ENCODE results near the gene POLE.

Gene POLE

DNA sequence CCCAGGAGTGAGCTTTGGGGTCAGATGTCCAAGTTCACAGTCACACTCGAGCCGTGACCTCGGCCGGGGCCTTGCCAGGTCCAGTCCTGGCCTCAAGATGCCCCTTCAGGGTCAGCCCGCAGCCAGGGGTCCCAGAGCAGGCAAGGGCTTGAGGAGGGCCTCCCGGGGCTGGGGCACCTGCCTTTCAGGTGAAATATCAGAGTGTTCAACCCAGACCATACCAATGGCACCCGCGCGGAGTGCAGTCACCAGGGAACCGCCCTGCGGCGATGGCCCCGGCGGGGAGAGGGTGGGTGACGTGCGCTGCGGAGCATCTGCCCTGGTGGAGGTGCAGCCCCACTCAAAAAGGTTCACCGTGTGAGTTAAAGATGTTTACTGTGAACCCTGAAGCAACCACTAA, 93.6 kb downstream of the POLE start:
- DNase-seq = no peak

GRCh38 chr12:132593071-132593470, 94.1 kb downstream of the POLE start:
- DNase-seq = no peak

GRCh38 chr12:132592282-132592970, 94.7 kb downstream of the POLE start:
- DNase-seq = no peak

DNA sequence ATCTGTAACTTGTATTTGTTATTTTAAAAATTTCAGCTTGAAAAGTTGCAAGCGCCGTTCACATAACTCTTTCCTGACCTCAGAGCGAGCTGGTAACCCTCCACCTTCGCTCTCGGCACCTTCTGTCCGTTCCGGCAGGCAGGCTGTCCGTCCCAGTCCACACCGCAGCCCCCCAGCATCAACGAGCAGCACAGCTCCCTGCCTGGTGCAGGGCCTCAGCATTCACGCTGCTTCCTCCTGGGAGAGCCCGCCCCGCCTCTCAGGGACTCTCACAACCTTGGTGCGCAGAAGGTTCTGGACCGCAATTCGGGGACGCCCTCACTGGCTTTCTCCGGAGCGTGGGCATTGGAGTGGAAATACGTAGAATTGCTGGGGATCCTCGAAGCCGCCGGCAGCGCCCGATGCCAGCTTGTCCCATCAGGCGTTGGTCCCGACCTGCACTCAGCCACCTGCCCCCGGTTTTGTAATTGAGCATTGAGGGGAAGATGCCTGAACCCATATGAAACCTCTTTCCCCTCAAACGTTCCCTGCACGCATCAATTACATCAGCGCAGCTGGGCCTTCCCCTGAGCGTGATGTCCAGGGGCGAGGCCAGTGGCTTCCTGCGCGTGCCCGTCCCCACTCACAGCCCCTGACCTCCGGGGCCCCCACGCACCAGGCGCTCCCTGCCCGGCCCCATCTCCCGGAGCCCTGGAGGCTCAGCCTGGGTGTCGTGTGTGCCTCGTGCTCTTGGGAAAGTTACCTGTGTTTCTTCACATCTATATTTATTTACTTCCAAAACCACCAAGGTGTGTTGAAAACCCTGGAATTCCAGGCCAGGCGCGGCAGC, 95.8 kb downstream of the POLE start:
- DNase-seq = no peak

GRCh38 chr12:132588821-132589669, 98.1 kb downstream of the POLE start:
- DNase-seq = no peak

GRCh38 chr12:132588319-132588718, 98.8 kb downstream of the POLE start:
- DNase-seq = no peak

DNA sequence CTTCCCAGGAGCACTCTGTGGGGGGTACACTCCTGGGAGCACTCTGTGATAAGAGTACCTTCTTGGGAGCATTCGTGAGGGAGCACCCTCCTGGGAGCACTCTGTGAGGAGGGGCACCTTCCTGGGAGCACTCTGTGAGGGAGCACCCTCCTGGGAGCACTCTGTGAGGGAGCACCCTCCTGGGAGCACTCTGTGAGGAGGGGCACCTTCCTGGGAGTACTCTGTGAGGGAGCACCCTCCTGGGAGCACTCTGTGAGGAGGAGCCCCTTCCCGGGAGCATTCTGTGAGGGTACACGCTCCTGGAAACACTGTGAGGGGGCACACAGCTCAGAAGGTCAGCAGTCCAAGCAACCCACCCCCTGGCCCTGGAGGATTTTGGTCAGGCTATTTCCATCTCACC, 99.4 kb downstream of the POLE start:
- DNase-seq = no peak

GRCh38 chr12:132586929-132587328, 100.2 kb downstream of the POLE start:
- DNase-seq = no peak

DNA sequence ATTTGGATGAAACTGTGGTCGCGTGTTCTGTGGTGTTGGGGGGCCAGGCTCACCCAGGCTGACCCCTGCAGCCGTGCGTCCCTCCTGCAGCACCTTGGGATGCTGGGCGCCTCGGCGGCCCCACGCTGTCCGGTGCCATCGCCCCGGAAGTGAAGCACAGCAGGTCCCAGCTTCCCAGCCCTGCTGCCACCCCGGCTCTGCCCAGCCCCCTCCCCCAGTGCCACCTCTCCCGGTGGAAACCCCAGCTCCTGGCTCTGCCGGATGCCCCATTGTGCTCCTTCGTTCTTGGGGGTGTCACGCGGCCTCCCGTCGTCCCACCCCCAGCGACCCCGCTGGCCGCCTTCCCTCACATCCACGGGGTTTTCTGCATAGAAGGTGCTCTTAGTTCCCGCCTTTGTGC, 102.0 kb downstream of the POLE start:
- no peak for DNase-seq

DNA sequence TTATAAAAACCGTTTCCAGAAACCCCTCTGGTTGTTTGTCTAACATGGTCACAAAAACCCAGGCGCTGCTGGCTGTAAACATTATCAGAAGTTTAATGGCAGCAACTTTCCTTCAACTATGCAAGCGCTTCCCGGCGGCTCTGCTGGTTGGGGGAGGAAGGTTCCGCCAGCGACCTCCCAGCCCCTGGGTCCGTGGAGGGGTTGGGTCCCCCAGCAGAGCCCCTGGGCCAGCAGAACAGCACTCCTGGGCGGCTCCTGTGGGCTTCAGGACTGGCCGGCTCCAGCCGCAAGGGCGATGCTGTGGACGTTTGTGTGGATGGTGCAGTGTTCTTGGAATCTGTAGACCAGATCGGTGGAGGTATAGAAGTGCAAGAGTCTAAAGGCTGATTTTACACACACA, 102.7 kb downstream of the POLE start:
- no peak for DNase-seq

DNA sequence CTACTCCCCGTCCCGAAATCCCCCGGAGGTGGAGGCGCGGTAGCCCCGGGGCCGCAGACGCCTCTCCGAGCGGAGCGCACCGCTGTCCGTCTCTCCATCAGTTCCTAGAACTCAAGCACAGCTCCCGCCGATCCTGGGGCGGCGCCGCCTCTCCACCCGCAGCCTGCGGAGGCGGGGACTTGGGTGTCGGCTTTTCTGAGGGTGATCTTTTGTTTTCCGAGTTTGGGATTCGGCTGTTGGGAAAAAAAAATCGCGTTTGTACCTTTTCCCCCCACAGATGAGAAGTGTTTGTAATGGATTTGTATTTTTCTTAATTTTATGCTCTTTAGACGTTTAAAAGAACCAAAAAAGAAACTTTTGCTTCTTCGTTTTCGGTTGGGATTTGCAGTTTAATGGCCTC, 103.4 kb downstream of the POLE start:
- no peak for DNase-seq

- no peak for DNase-seq
Measured at GRCh38 chr12:132583411-132583710, 103.8 kb downstream of the POLE start.

DNA sequence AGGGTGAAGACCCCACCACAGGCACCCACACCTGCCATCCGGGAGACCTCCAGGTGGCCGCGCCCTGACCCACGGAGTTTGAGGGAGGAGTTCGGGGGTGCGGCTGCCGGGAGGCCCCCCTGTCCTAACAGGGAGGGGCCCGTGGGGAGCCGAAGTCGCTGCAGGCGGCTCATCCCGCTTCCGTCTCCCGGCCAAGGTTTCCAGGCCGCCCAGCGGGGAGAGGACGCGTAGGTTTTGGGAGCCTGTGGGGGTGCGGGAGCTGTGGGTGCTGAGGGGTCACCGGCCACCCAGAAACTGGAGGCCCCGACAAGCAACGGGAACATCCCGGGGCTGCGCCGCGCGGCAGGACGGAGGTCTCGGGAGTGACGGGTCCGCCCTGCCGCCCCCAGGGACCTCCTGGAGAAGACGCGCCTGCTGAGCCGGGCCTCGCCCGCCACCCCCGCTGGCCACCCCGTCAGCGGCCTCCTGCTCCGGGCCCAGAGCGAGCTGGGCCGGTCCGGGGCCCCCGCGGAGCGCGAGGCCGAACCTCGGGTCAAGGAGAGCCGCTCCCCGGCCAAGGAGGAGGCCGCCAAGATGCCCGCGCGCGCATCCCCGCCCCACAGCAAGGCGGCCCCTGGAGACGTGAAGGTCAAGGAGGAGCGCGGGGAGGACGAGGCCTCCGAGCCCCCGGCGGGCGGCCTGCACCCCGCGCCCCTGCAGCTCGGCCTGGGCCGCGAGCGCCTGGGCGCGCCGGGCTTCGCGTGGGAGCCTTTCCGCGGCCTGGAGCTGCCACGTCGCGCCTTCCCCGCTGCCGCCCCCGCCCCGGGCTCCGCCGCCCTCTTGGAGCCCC, 104.3 kb downstream of the POLE start:
- DNase-seq = no peak

DNA sequence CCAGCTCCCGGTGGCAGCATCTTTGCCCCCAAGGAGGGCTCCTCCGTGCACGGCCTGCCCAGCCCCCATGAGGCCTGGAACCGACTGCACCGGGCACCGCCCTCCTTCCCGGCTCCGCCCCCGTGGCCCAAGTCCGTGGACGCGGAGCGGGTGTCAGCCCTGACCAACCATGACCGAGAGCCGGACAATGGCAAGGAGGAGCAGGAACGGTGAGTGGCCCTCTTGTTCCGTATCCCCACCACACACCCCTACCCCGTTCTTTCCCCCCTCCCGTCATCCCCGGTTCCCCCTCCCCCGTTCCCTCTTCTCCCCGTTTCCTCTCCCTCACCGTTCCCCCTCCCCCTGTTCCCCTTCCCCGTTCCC, 105.1 kb downstream of the POLE start:
- no peak for DNase-seq

GRCh38 chr12:132581348-132582057, 105.6 kb downstream of the POLE start:
- no peak for DNase-seq

DNA sequence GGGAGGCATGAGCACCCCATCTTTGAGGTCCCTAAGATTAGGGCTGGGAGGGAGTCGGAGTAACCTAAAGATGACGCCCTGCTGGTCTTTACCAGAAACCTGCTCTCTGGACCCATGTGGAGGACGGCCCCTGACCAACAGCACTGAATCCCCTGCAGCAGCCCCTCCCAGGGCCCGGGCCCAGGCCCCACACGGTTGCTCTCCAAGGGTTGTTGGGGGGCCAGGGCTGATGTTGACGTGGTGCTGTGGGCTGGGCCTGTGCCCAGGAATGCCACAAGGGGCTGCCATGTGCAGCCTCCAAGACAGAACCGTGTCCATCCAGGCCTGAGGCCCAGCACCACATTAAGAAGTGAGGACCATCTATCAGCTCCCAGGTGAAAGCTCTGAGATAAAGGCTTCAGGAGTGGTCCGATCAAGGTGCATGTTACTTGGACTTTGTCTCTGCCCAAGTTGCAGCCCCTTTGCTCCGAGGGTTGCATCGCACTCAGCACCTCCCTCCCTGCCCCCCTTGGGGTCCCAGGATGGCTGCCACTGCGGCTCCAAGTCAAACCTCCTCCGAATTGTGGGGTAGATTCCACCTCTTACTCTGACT, 106.3 kb downstream of the POLE start:
- DNase-seq = no peak

DNA sequence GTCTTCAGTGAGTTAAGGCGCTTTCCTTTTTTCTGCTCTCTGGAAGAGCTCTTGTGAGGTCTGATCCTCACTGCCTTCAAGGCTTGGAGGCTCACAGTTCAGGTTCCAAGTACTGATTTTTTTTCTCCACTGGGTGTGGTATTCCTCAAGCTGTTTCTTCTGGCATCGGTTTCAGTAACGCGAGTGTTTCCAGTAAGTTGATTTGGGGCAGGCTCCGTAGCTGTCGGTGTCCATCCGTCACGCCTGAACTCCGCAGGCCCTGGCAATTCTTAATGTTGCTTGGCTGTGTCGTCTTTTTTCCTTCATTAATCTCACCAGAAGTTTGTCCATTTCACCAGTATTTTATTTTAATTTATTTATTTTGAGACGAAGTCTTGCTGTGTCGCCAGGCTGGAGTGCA, 107.4 kb downstream of the POLE start:
- DNase-seq = no peak

DNA sequence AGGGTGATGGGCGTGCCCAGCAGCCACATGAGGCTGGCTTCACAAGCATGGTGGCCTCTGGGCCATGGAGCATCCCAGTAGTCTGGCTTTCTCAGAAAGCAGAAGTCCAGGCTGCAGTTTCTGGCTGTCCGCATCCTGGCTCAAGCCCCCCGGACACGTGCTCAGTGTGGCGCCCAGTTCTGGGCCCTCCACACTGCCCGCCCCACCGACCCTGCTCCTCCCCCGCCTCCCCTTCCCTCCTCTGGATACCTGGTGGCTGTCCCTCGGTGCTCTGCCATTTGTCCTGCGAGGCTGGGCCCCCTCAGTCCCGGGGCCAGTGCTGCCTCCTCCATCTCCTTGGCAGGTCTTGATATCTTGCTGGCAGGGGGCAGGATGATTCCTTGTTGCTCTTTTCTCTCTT, 108.3 kb downstream of the POLE start:
- DNase-seq = no peak

GRCh38 chr12:132578118-132578517, 109.0 kb downstream of the POLE start:
- DNase-seq = no peak

GRCh38 chr12:132577191-132577920, 109.8 kb downstream of the POLE start:
- no peak for DNase-seq

DNA sequence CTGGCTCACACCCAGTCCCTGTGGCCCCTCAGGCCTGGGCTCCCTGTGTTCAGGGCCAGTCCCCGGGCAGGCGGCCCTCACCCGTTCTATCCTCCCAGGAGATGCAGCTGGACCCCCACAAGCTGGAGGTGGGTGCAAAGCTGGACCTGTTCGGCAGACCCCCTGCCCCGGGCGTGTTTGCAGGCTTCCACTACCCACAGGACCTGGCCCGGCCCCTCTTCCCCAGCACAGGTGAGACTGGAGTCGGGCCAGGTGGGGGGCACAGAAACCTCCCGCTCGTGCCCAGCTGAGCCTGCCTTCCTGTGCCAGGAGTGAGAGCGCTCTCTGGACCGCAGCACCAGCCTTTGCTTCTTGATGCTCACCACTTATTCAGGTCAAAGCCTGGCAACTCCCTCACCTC, 110.4 kb downstream of the POLE start:
- DNase-seq = no peak

Measured in NCI-H187 (cell line).